GOT3 (cell line): Measurements from ENCODE around the gene FREM2.

ENCODE experiments used
- DNase-seq: peaks from one replicate; lab custom pipeline; 2025; ENCODE audit warnings: mixed read lengths; lab: John Stamatoyannopoulos, UW

FREM2 gene

GRCh38 chr13:38888309-38888708 lies 201.4 kb downstream of the FREM2 start:
- DNase-seq = no peak

- no peak for DNase-seq
Measured at GRCh38 chr13:38895075-38895474, 208.2 kb downstream of the FREM2 start.

- no peak for DNase-seq
Measured at GRCh38 chr13:38897521-38897920, 210.6 kb downstream of the FREM2 start.

GRCh38 chr13:38898481-38898880 lies 211.6 kb downstream of the FREM2 start:
- DNase-seq = no peak

GRCh38 chr13:38899571-38899970 lies 212.7 kb downstream of the FREM2 start:
- DNase-seq = no peak

GRCh38 chr13:38900188-38900587 lies 213.3 kb downstream of the FREM2 start:
- no peak for DNase-seq

- DNase-seq = no peak
Measured at GRCh38 chr13:38902551-38902950, 215.7 kb downstream of the FREM2 start.

- DNase-seq = no peak
Measured at GRCh38 chr13:38905081-38905480, 218.2 kb downstream of the FREM2 start.

- no peak for DNase-seq
Measured at GRCh38 chr13:38905861-38906260, 219.0 kb downstream of the FREM2 start.

GRCh38 chr13:38908574-38908973 lies 221.7 kb downstream of the FREM2 start:
- DNase-seq = no peak

GRCh38 chr13:38914070-38914469 lies 227.2 kb downstream of the FREM2 start:
- DNase-seq = no peak

GRCh38 chr13:38921081-38921480 lies 234.2 kb downstream of the FREM2 start:
- no peak for DNase-seq

GRCh38 chr13:38922170-38922569 lies 235.3 kb downstream of the FREM2 start:
- no peak for DNase-seq

- DNase-seq = no peak
Measured at GRCh38 chr13:38933786-38934185, 246.9 kb downstream of the FREM2 start.
